Vagina (tissue), 2 donors: ENCODE measurements around the gene RPTOR. TPM values are rescaled to one million over a fixed set of nuclear protein-coding genes. Genes with fewer than 3 reads are reported as not detected.
"Not testable (repeated sequence)": the region's sequence is repeated elsewhere in the genome, so short reads cannot be mapped to it uniquely, and the experiment has no call there.

ENCODE experiments used
- DNase-seq, 2 donors: peaks; one replicate each; pipeline ENCODE4 v3.0.0-alpha.2; 2017; ENCODE audit errors: extremely low spot score in 2 of 2
- H3K27ac ChIP-seq: fragments of 200-600 bp; sonication (generic); one replicate; pipeline ENCODE4 v1.5.1; 2019
- H3K27me3 ChIP-seq: fragments of 200-600 bp; sonication (generic); one replicate; pipeline ENCODE4 v1.5.1; 2019
- H3K36me3 ChIP-seq, 2 donors: fragments of 200-600 bp; sonication (generic); one replicate each; pipeline ENCODE4 v1.5.1; 2017 to 2019
- H3K4me1 ChIP-seq: fragments of 200-600 bp; sonication (generic); one replicate; pipeline ENCODE4 v1.5.1; 2019
- H3K4me3 ChIP-seq, 2 donors: fragments of 200-600 bp; sonication (generic); 1 replicate in 1 of 2; 2 replicates in 1 of 2; pipeline ENCODE4 v1.5.1; 2016 to 2019
- H3K9me3 ChIP-seq: fragments of 200-600 bp; sonication (generic); one replicate; pipeline ENCODE4 v1.5.1; 2019
- POLR2A ChIP-seq, 2 donors: fragments of 450-650 bp; IDR thresholded peaks; one replicate each; pipeline ENCODE4 v1.6.1; 2017; ENCODE audit warnings: antibody characterized with exemption in 2 of 2, mild to moderate bottlenecking in 2 of 2, moderate library complexity in 2 of 2
- POLR2AphosphoS5 ChIP-seq, 2 donors: sonication (generic); formaldehyde crosslinking; IDR thresholded peaks; one replicate each; pipeline ENCODE4 v1.9.0; 2017; ENCODE audit warnings: antibody characterized with exemption in 2 of 2, mild to moderate bottlenecking in 2 of 2, low read depth in 1 of 2; ENCODE audit not compliant: insufficient read depth in 1 of 2
- intact Hi-C: fragments of 100-400 bp; cut with DNase I; formaldehyde crosslinking; loops from one replicate; pipeline ENCODE4 v1.15.1; 2023
- total RNA-seq: library from RNA; depleted of rRNA; stranded (reverse); fragments of >200 nt; gene quantifications from one replicate; pipeline ENCODE4 v1.2.3, GENCODE V29; 2016
- TF ChIP-seq, protein P1 (sequence below), 3 experiments: fragments of 450-650 bp in 2 of 3; fragments of 200-600 bp in 1 of 3; sonication (generic) in 1 of 3; IDR thresholded peaks; one replicate each; pipeline ENCODE4 v1.5.1; 2017 to 2019; ENCODE audit warnings: antibody characterized with exemption in 3 of 3, mild to moderate bottlenecking in 2 of 3, moderate library complexity in 2 of 3

RPTOR gene
- total RNA-seq, 1 donor from 2014 or later: 38.3 TPM

DNA sequence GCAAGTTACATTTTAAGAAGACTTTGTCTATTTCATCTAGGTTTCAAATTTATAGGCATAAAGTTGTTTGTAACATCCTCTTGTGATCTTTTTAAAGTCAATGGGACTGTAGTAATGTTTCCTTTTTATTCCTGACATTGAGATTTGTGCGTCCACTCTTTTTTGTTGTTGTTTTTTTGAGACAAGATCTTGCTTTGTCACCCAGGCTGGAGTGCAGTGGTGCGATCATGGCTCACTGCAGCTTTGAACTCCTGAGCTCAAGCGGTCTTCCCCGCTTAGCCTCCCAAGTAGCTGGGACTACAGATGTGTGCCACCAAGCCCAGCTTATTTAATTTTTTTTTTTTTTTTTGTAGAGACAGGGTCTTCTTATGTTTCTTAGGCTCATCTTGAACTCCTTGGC, 29.9 kb downstream of the RPTOR start:
- Histone ChIP-seq H3K27ac (no peak overlapping the region), H3K4me1 (no peaks in the 10 kb centered on the region), H3K9me3 (no peaks in the 10 kb centered on the region), H3K36me3 (no peaks in the 10 kb centered on the region), H3K27me3 (no peaks in the 10 kb centered on the region), H3K4me3 (no peak overlapping the region)
- intact Hi-C loops: no loop called here
- TF ChIP-seq, protein P1, sequence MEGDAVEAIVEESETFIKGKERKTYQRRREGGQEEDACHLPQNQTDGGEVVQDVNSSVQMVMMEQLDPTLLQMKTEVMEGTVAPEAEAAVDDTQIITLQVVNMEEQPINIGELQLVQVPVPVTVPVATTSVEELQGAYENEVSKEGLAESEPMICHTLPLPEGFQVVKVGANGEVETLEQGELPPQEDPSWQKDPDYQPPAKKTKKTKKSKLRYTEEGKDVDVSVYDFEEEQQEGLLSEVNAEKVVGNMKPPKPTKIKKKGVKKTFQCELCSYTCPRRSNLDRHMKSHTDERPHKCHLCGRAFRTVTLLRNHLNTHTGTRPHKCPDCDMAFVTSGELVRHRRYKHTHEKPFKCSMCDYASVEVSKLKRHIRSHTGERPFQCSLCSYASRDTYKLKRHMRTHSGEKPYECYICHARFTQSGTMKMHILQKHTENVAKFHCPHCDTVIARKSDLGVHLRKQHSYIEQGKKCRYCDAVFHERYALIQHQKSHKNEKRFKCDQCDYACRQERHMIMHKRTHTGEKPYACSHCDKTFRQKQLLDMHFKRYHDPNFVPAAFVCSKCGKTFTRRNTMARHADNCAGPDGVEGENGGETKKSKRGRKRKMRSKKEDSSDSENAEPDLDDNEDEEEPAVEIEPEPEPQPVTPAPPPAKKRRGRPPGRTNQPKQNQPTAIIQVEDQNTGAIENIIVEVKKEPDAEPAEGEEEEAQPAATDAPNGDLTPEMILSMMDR (IDR thresholded peaks at IDR 0.05): no peak
- TF ChIP-seq POLR2AphosphoS5 (IDR thresholded peaks at IDR 0.05; ENCODE audit: insufficient read depth in 1 of 2, low read depth in 1 of 2) (no peak), POLR2A (IDR thresholded peaks at IDR 0.05) (no peak)
- no peak for DNase-seq

DNA sequence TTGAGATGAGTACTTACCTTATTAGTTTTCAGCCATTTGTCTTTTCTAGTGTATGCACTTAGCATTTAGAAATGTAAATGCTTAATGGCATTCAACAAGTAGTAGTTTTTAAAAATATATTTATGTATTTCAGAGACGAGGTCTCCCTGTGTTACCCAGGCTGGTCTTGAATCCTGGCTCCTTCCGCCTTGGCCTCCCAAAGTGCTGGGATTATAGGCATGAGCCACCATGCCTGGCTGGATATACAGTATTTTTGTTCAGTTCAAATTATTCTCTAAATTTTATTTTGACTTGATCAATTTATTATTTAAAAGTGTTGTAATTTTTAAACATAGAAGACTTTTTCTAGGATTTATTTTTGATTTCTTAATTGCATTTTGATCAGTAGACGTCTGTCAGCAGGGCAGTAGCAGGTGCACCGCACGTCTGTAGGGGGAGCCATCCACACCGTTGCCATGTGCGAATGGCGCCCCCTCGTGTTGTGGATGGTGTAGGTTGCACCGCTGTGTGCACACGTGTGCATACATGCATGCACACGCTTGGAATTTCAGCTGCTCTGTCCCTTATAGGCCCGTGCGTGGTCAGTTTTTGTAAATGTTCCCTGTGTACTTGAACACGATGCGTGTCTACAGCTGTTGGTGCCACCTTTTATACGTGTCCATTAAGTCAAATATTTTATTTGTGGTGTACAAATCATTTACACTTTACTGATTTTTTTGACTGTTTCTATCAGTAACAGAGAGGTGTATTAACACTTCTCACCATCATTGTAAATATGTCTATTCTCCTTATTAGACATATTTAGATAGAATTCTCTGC, 30.6 kb downstream of the RPTOR start:
- no peaks in the 10 kb centered on the region for H3K9me3 ChIP-seq
- no peaks in the 10 kb centered on the region for H3K27me3 ChIP-seq
- H3K27ac ChIP-seq: no peak overlapping the region
- intact Hi-C loops: no loop called here
- no peaks in the 10 kb centered on the region for H3K4me1 ChIP-seq
- H3K4me3 ChIP-seq: no peak overlapping the region
- no peaks in the 10 kb centered on the region for H3K36me3 ChIP-seq
- no peak for DNase-seq
- TF ChIP-seq POLR2AphosphoS5 (IDR thresholded peaks at IDR 0.05; ENCODE audit: insufficient read depth in 1 of 2, low read depth in 1 of 2) (no peak), POLR2A (IDR thresholded peaks at IDR 0.05) (no peak)
- TF ChIP-seq, protein P1 (IDR thresholded peaks at IDR 0.05): peak; percentile 72 to 92 (median 72)

DNA sequence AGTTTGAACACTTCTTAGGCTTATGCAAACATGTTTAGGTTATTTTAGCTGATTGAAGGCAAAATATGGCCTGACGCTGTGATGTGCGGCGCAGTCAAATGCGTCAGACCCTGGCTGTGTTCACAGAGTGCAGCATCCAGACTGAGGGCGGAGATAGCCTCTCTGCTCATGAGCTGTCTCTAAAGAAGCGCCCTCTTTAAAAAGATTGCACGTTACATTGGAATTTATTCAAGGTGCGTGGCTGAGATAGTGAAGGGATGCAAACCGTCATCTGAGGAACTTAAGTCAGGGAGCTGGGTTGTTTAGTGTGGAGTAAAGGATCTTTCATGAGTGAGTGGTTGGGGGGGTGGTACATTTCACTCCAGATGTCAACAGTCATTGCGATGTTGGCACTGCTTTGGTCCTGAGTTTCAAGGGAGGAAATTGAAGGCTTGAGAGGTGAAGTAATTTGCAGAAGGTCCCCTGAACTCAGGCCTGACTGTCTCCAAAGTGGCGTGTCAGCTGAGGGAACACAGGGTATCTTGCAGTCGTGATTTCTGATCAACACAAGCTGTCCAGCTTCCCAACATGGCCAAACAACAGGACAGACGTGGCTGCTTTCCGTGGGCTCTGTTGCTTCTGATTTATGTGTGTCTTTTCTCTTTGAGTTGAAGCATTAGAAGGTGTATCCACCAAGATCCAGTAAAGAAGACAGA, 33.4 kb downstream of the RPTOR start:
- Histone ChIP-seq H3K9me3 (no peaks in the 10 kb centered on the region), H3K4me3 (no peak overlapping the region), H3K27me3 (no peaks in the 10 kb centered on the region), H3K4me1 (no peaks in the 10 kb centered on the region), H3K27ac (no peak overlapping the region), H3K36me3 (no peaks in the 10 kb centered on the region)
- no peak for DNase-seq
- TF ChIP-seq POLR2AphosphoS5 (IDR thresholded peaks at IDR 0.05; ENCODE audit: insufficient read depth in 1 of 2, low read depth in 1 of 2): no peak
- TF ChIP-seq POLR2A (IDR thresholded peaks at IDR 0.05): no peak
- TF ChIP-seq, protein P1 (IDR thresholded peaks at IDR 0.05): no peak
- intact Hi-C loops: no loop called here

DNA sequence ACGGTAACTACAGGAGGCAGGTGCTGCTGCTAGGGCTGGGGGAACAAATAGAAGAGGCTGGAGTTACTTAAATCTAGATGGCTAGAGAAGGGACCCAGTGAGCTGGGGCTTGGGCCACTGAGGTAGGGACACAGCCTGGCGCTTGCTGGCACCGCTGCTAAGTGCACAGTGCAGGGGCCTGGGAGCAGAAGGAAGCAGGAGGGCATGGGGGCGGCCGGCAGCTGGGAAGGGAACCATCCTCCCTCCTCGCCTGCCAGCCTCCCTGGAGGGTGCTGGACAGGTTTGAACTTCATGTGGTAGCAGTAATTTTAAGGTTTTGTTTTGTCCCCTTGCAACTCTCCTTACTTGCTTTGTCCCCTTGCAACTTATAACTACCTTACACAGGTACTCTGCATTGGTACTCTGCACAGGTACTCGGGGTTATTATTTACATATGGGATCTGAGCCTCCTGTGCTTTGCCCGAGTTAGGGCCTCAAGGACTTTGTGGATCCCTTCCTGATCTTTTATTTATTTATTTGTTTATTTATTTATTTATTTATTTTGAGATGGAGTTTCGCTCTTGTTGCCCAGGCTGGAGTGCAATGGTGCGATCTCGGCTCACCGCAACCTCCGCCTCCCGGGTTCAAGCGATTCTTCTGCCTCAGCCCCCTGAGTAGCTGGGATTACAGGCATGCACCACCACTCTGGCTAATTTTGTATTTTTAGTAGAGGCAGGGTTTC, 34.2 kb downstream of the RPTOR start:
- H3K4me1 ChIP-seq, intact Hi-C loops, H3K27ac ChIP-seq, H3K9me3 ChIP-seq, DNase-seq, H3K36me3 ChIP-seq, H3K4me3 ChIP-seq, H3K27me3 ChIP-seq: not testable (repeated sequence)

DNA sequence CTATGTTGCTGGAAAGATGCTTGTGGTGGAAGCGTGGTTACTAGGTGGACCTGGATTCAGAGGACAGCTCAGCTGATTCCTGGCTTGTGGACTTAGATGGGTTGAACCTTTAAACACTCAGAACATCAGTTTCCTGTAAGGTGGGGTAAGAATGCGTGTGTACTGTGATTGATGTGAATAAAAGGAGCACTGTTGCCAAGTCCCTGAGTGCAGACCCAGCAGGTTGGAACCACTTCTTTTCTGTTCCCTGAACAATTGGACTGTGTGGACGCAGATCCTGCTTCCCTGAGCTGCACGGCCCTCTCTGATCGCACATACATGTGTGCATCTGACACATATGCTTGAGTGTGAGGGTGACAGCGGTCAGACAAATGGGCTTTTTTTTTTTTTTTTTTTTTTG, 37.5 kb downstream of the RPTOR start:
- no peaks in the 10 kb centered on the region for H3K4me1 ChIP-seq
- no peak overlapping the region for H3K27ac ChIP-seq
- no peaks in the 10 kb centered on the region for H3K36me3 ChIP-seq
- no peaks in the 10 kb centered on the region for H3K9me3 ChIP-seq
- H3K4me3 ChIP-seq: no peak overlapping the region
- no peaks in the 10 kb centered on the region for H3K27me3 ChIP-seq
- DNase-seq: no peak
- intact Hi-C loops: no loop called here
- TF ChIP-seq POLR2A (IDR thresholded peaks at IDR 0.05): no peak
- TF ChIP-seq, protein P1 (IDR thresholded peaks at IDR 0.05): no peak
- TF ChIP-seq POLR2AphosphoS5 (IDR thresholded peaks at IDR 0.05; ENCODE audit: insufficient read depth in 1 of 2, low read depth in 1 of 2): no peak
